ENCODE measurements around the gene GPRIN1.
"Not testable (repeated sequence)": the region's sequence is repeated elsewhere in the genome, so short reads cannot be mapped to it uniquely, and the experiment has no call there.

GPRIN1 gene

DNA sequence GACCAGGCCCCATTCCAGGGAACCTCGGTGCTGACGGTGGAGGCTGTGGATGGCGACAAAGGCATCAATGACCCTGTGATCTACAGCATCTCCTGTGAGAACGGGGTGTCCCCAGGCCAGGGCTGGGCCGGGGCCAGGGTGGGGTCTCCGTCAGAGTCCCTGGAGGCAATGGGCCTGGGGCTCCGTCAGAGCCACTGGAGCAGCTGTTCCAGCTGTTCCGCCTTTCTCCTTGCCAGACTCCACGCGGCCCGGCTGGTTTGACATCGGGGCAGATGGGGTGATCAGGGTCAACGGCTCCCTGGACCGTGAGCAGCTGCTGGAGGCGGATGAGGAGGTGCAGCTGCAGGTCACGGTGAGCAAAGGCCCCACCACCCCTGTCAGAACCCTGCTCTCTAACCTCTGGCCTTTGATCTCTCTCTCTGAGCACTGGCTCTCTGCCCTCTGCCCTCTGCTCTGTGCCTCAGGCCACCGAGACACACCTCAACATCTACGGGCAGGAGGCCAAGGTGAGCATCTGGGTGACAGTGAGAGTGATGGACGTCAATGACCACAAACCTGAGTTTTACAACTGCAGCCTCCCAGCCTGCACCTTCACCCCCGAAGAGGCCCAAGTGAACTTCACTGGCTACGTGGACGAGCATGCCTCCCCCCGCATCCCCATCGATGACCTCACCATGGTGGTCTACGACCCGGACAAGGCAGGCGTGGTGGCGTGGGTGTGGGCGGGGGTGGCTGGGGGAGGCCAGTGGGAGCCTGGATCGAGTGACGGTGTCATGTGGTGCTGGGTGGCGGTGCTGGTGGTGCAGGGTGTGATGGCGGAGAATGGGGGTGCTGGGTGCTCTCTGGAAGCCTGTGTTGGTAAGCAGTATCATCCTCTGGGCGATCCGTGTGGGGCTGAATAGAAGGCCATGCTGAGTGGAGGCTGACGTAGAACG is 34.2 kb downstream of the GPRIN1 start:
- in situ Hi-C loops (cut with MboI; ENCODE audit: low sequenced_read_pairs) = no loop called here

DNA sequence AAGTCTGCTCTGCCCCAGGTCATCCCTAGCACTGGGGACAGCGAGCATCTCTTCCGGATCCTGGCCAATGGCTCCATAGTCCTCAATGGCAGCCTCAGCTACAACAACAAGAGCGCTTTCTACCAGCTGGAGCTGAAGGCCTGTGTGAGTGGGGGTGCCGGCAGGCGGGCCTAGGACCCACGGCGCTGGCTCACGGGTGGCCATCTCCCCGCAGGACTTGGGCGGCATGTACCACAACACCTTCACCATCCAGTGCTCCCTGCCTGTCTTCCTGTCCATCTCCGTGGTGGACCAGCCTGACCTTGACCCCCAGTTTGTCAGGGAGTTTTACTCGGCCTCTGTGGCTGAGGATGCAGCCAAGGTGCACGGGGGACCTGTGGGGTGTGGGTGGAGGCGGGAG is 34.9 kb downstream of the GPRIN1 start:
- in situ Hi-C loops (cut with MboI; ENCODE audit: low sequenced_read_pairs) = no loop called here

DNA sequence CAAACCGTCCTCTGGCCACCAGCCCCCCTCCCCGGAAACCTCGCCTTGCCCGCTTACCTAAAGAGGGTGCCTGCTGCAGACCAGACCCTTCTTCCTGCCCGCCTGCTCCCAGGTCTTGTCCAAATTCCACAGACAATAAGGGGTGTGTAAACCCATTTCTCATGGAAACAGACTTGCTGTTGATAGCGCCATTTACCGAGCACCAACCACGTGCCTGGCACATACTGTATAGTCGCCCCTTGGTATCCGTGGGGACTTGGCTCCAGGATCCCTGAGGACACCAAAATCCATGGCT is 35.7 kb downstream of the GPRIN1 start:
- in situ Hi-C loops (cut with MboI; ENCODE audit: low sequenced_read_pairs) = no loop called here

DNA sequence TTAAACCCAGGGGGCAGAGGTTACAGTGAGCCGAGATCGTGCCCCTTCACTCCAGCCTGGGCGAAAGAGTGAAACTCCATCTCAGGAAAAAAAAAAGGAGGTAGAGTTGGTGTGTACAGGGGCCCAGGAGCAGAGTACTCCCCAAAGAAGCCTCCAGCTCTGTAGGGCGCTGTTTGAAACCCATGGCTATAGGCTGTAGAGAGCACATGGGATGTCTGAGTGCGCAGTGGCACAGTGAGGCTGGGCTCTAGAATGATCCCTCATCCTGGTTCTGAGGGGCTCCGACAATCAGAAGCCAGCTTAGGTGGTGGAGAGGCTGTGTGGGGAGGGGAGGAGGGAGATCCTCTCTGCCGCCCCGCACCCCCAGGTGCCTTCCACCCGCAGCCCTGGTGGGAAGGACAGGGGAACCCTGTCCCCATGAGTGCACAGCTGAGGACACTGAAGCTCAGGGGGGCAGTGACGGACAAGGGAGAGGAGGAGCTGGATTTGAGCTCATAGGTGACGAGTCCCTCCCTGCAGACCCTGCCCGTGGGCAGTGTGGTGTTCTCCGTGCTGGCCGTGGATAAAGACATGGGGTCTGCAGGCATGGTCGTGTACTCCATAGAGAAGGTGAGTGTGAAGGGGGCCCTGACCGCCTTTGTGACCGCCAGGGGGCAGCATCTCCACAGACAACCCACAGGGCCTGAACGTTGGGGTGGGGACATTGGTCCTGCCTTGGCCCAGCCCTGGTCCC is 36.2 kb downstream of the GPRIN1 start:
- in situ Hi-C loops (cut with MboI; ENCODE audit: low sequenced_read_pairs) = no loop called here

DNA sequence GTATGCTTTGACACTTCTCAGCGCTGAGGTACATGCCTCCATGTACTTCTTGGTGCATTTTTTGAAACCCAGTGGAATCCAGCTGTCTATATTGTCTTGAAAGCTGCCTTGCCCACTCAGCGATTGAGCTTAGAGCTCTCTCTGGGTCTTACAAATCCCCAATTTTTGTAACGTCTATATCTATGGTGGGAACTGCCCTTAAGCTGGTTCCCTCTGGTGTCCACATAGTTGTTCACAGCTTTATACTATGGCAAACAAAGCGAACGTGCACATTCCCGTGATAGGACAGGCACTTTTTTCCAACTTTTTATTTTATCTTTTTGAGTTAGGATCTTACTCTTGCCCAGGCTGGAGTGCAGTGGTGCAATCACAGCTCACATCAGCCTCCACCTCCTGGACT is 39.9 kb downstream of the GPRIN1 start:
- in situ Hi-C loops (cut with MboI; ENCODE audit: low sequenced_read_pairs) = no loop called here

DNA sequence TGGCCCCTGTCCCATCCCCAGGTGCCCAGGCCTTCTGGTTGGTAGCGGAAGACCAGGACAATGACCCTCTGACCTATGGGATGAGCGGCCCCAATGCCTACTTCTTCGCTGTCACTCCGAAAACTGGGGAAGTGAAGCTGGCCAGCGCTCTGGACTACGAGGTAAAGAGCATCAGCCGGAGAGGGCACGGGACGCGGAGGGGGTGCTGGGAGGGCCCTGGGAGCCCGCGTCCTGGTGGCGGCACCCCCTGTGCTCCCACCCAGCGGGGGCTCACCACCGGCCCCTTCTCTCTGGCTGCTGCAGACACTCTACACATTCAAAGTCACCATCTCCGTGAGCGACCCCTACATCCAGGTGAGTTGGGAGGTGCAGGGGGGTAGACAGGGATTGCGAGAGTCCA is 41.3 kb downstream of the GPRIN1 start:
- in situ Hi-C loops (cut with MboI; ENCODE audit: low sequenced_read_pairs) = no loop called here

DNA sequence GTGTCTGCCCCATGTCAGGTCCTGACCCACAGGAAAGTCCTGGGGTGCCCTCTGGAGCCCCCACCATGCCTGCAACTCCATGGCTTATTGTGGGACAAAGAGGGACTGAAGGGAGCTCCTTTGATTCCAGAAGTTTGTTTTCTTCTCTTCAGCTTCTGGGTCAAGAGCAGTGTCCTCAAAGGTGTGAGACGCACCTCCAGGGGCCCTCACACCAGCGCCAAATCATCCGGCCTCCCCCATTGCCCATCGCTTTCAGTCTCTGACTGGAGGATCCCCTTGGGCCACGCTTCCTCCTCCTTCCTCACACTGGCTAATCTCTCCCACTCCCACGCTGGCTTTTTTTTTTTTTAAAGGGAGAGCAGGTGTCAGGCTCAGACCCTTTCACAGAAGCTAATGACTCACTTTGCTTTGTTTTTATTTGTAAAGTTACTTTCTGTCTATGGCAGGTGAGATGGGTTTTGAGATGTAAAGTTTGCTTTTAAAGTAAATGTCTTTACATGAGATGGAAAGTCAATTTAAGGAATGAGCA is 44.1 kb downstream of the GPRIN1 start:
- in situ Hi-C loops (cut with MboI; ENCODE audit: low sequenced_read_pairs) = no loop called here

DNA sequence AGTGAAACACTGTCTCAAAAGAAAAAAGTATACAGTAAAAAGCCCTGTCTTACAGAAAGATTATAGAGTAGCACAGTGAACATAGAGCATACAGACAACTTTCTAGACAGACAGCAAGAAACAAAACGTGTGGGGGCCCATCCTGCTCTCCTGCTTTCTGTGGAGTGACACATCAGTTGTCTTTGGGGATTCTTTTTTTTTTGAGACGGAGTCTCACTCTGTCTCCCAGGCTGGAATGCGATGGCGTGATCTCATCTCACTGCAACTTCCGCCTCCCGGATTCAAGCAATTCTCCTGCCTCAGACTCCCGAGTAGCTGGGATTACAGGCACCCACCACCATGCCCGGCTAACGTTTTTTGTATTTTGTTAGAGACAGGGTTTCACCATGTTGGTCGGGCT is 46.0 kb downstream of the GPRIN1 start:
- in situ Hi-C loops (cut with MboI; ENCODE audit: low sequenced_read_pairs) = no loop called here

DNA sequence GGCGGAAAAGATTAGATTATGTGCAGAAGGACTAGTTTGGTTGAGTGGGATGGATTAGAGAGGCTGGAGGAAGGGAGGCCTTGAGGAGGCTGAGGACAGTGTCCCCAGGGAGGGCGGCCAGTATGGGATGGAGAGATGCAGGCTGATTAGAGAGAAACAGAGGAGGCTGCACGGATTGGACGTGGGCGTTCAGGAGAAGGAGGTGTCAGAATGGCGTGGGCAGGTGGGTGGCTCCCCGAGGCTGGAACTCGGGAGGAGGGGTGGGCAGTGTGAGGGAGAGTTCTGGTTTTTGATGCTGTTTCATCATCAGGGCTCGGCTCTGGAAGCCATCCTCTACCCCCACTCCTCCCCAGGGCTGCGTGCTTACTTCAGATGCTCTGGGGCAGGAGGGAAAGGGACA is 47.8 kb downstream of the GPRIN1 start:
- in situ Hi-C loops (cut with MboI; ENCODE audit: low sequenced_read_pairs) = no loop called here

DNA sequence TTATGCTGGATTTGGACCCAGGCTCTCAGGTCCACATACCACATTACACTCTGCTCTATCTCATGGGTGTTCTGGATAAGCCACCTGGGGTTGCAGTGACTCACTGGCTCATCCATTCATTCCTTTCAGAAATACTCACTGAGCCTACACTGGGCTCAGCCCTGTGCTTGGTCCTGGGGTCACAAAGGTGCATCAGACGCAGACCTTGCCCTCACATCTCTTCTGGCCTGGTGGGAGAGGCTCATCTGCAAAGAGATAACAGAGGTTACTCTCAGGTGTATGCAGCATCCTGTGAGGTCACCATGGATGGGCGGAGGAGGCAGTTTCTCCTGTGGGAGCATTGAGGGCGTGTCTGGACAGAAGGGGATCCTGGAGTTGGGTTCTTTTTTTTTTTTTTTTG is 48.7 kb downstream of the GPRIN1 start:
- in situ Hi-C loops (cut with MboI; ENCODE audit: low sequenced_read_pairs) = no loop called here

DNA sequence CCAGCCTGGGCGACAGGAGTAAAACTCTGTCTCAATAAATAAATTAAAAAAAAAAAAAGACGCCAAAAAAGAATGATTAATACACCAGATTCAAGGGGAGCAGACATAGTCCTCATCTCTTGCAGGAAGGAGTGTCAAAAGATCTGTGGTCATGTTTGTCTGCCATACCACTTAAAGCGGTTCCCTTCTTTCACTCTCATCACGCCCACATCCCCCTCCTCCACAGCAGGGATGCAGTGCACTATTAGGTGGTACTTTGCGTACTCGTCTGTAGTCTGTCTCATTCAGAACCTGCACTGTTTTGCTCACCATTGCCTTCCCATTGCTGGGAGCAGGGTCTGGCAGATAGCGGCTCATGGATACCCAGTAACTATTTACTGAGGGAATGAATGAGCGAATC is 49.6 kb downstream of the GPRIN1 start:
- in situ Hi-C loops (cut with MboI; ENCODE audit: low sequenced_read_pairs) = no loop called here

DNA sequence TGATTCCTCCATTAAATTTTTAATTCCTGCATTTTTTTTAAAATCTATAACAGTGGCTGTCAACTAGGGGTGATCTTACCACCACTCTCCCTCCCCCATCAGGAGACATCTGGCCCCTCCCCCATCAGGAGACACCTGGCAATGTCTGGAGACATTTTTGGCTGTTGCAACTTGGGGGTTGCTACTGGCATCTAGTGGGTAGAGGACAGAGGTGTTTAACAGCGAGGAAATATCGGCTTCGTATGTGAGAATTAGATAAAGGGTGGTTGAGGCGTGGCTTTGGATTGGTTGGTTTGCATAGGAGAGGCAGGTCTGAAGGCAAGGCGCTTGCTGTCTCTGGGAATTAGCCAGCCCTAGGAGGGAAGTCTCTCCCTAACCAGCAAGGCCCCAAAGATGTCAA is 50.3 kb downstream of the GPRIN1 start:
- in situ Hi-C loops (cut with MboI; ENCODE audit: low sequenced_read_pairs) = no loop called here

DNA sequence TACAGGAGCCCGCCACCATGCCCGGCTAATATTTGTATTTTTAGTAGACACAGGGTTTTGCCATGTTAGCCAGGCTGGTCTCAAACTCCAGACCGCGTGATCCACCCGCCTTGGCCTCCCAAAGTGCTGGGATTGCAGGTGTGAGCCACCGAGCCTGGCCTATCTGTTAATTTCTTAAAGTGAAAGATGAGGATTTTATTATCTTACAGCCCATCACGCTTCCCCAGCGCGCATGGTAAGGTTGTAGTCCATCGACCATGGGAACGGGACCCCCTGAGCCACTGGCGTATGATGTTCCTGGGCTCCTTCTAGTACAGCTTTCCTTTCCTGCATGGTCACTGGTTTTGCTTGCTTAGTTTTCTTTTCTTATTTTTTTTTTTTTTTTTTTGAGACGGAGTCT is 52.1 kb downstream of the GPRIN1 start:
- in situ Hi-C loops (cut with MboI; ENCODE audit: low sequenced_read_pairs) = no loop called here

DNA sequence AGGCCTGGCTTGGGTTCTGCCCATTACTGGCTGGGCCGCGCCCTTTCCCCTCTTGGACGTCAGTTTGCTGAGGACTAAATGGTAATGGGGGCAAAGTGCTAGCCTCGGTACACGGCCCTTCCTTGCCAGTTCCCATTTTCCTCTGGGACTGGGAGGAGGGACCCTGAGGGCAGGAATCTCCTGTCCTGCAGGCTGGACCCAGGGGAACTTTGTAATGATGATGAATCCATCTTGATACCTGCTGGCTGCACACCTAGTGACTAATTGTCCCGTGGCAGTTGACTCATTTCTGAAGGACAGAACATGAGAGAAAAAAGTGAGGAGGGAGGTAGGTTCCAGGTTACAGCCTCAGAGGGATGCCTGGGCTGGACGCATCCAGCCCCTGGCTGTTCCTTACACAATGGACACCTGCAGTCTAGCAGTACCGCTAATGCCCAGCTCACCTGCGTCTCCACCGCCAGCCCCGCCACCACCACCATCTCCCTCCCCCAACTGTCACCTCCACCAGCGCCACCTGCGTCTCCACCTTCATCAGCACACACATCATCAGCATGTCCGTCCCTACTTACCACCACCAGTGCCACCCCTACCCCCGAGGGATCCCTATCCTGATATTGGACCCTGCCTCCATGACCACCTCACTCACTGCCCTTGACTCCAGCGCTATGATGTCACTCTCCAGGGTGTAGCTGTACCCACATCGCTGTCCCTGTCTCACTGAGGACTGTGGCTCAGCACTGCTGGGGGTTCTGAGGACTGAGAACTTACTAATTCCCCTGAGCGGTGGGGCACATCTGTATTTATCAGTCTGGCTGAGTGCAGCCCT is 56.5 kb downstream of the GPRIN1 start:
- in situ Hi-C loops (cut with MboI; ENCODE audit: low sequenced_read_pairs) = no loop called here

DNA sequence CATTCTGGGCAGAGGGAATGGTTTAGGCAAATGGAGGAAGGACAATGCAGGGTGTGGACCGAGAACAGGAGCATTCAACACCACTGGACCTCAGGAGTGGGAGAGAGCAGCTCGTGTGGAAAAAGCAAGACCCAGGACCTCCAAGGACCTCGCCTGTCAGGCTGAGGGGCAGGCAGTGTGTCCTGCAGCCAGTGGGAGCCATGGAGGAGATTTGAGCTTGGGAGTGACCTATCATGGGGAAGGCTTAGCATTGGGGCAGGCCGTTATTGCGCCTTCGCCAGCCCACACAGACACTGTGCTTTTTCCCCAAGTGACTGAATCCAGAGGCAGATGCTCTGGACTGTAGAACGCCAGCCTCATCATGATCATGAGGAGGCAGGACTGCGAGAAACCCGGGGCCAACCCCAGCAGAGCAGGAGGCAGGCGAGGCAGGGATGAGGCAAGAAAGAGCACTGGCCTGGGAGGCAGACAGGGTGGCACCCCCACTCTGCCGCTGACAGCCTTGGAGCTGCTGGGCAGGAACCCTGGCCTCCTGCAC is 57.6 kb downstream of the GPRIN1 start:
- in situ Hi-C loops (cut with MboI; ENCODE audit: low sequenced_read_pairs) = no loop called here

DNA sequence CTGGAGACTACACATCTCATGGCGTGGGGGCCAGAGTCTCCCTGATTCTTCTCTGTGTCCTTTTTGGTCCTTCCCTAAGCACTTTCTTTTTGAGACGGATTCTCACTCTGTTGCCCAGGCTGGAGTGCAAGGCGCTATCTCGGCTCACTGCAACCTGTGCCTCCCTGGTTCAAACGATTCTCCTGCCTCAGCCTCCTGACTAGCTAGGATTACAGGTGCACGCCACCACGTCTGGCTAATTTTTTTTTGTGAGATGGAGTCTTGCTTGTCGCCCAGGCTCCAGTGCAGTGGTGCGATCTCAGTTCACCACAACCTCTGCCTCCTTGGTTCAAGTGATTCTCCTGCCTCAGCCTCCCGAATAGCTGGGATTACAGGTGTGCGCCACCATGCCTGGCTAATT is 59.0 kb downstream of the GPRIN1 start:
- in situ Hi-C loops (cut with MboI; ENCODE audit: low sequenced_read_pairs) = not testable (repeated sequence)

DNA sequence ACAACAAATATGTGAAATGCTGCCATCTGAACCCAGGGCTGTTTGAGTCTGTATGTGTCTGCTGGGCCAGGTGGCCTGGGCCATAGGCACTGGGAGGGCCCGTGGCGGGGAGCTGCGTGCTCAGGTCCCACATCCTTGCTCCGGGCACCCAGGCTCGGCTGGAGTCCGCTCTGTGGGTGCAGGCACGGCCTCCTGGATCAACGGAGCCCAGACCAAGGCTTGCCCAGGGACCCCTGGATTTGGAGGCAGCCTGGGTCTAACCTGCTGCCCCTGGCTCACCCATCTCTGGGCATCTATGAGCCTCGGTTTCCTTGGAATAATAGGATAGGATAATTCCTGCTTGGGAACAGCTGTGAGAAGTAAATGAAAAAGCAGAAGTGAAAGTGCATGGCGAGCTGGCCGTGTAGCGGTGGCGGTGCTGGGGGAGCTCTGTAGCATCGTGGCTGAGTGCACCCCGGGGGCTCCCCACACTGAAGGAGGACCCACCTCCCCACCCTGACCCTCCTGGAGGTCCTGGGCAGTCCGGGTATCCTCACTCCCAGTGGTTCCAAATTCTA is 59.6 kb downstream of the GPRIN1 start:
- in situ Hi-C loops (cut with MboI; ENCODE audit: low sequenced_read_pairs) = no loop called here

DNA sequence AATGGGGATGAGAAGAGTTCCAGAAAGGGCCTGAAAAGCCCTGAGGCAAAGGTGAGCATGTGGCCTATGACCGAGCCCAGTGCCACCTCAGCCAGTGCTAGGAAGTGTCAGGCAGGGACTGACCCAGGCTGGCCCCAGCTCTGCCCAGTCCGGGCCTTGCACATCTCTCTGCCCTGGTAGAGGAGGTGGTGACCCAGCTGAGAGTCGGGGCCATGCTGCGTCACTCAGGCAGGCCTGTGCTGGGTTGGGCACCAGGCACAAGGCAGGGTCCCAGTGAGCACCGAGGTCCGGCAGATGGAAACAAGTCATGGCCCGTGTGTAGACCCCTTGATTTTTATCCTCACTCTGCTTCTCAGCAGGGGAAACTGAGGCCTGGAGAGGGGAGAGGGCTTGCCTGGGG is 60.1 kb downstream of the GPRIN1 start:
- in situ Hi-C loops (cut with MboI; ENCODE audit: low sequenced_read_pairs) = no loop called here

DNA sequence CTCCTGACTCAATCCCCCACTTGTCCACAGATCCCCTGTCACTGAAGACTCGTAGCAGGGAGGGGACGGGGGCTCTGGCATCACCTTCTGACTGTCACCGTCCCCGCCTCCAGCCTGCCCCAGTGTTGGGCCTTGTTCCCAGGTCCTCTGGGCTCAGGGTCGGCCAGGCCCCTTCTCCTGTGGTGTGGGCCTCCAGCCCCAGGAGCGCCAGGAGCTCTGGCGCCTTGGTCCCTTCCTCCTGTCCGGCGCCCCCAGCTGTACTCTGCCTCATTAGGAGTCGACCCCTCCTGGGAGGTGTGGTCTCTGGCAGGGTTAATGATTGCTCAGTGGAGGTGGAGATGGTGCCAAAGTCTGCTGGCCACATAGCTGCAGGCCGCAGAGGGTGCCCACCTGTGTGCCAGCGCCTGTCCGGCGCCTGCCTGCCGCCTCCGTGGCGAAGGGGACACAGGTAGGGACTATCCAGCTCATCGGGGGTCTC is 61.0 kb downstream of the GPRIN1 start, which contains the start of gene CDHR2:
TSS of gene CDHR2 (plus strand) at position 376 of the 478 bp plus-strand sequence. CDS start 16,011 bp downstream, outside the sequence.
- in situ Hi-C loops (cut with MboI; ENCODE audit: low sequenced_read_pairs) = no loop called here

DNA sequence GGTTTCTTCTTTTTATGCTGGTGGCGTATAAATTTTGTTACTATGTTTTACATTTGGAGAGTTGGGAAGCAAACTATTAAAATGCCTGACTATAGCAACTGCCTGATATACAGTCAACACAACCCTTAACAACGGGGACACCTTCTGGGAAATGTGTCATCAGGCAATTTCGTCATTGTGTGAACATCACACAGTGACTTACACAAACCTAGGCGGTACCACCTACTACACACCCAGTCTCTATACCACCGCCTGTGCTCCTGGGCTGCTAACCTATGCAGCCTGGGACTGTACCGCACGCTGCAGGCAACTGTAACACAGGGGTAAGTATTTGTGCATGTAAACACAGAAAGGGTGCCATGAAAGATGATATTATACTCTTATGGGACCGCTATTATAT is 62.2 kb downstream of the GPRIN1 start:
- in situ Hi-C loops (cut with MboI; ENCODE audit: low sequenced_read_pairs) = no loop called here
